Activated CD4-positive, alpha-beta T cell treated with anti-CD3 and anti-CD28 coated beads, Interleukin-2, amount 10 ng/mL, durations not matched to agents 24 days and 14 days (primary cell): ENCODE measurements around the gene BMP8A. TPM values are rescaled to one million over a fixed set of nuclear protein-coding genes. Genes with fewer than 3 reads are reported as not detected.
A peak's percentile ranks its signal among the peaks of the same experiment; 100 is the strongest.
"Not testable (repeated sequence)": the region's sequence is repeated elsewhere in the genome, so short reads cannot be mapped to it uniquely, and the experiment has no call there.

Experiments
- DNase-seq: peaks from one replicate; pipeline ENCODE4 v3.0.0; 2022
- H3K27ac Mint-ChIP-seq: one replicate; pipeline ENCODE4 v1.8.0; 2022; ENCODE audit warnings: mild to moderate bottlenecking, mixed read lengths
- H3K27me3 Mint-ChIP-seq: one replicate; pipeline ENCODE4 v1.8.0; 2022; ENCODE audit warnings: mixed read lengths
- H3K36me3 Mint-ChIP-seq: one replicate; pipeline ENCODE4 v1.8.0; 2022; ENCODE audit warnings: low read depth, mild to moderate bottlenecking, mixed read lengths
- H3K4me1 Mint-ChIP-seq: one replicate; pipeline ENCODE4 v1.8.0; 2021; ENCODE audit warnings: mixed read lengths
- H3K4me3 Mint-ChIP-seq: one replicate; pipeline ENCODE4 v1.8.0; 2022; ENCODE audit warnings: mild to moderate bottlenecking, moderate library complexity, mixed read lengths
- H3K9me3 Mint-ChIP-seq: one replicate; pipeline ENCODE4 v1.8.0; 2021; ENCODE audit warnings: mixed read lengths
- intact Hi-C: fragments of 100-400 bp; cut with micrococcal nuclease; formaldehyde crosslinking; loops from one replicate; pipeline ENCODE4 v1.15.1; 2023
- total RNA-seq: library from RNA; stranded (reverse); gene quantifications from 2 replicates; pipeline ENCODE4 v1.2.3, GENCODE V29; 2022

Gene BMP8A
- total RNA-seq, 1 donor from 2014 or later = not detected

- intact Hi-C loops = no loop called here
- peaks cover 20% of the 10 kb centered on the region for H3K36me3 Mint-ChIP-seq
Observed at GRCh38 chr1:39489567-39490239, 1.7 kb upstream of the BMP8A start.

GRCh38 chr1:39490596-39491145 is 765 bp upstream of the BMP8A start:
- peaks cover 11% of the 10 kb centered on the region for H3K36me3 Mint-ChIP-seq
- no peaks in the 10 kb centered on the region for H3K9me3 Mint-ChIP-seq
- intact Hi-C loops = no loop called here
- H3K27ac Mint-ChIP-seq = no peak overlapping the region
- H3K4me1 Mint-ChIP-seq = peaks cover 3% of the 10 kb centered on the region
- DNase-seq = peak; percentile 72
- peaks cover 31% of the 10 kb centered on the region for H3K27me3 Mint-ChIP-seq
- peak overlapping the region; percentile 55 for H3K4me3 Mint-ChIP-seq

More at GRCh38 chr1:39489567-39490239, 1.7 kb upstream of the BMP8A start:
- Mint-ChIP-seq H3K4me3 (no peak overlapping the region), H3K4me1 (peaks cover 3% of the 10 kb centered on the region), H3K9me3 (no peaks in the 10 kb centered on the region), H3K27ac (no peak overlapping the region), H3K27me3 (peaks cover 31% of the 10 kb centered on the region)
- DNase-seq = no peak

- H3K36me3 Mint-ChIP-seq, H3K4me1 Mint-ChIP-seq, DNase-seq, intact Hi-C loops, H3K9me3 Mint-ChIP-seq, H3K27ac Mint-ChIP-seq: not testable (repeated sequence)
- H3K27me3 Mint-ChIP-seq = peaks cover 33% of the 10 kb centered on the region
- peak overlapping the region; percentile 66 for H3K4me3 Mint-ChIP-seq
Observed at GRCh38 chr1:39492118-39493042, 944 bp downstream of the BMP8A start.

GRCh38 chr1:39493043-39493810 is 1.8 kb downstream of the BMP8A start:
- H3K36me3 Mint-ChIP-seq, H3K4me1 Mint-ChIP-seq, DNase-seq, H3K9me3 Mint-ChIP-seq, intact Hi-C loops, H3K27ac Mint-ChIP-seq: not testable (repeated sequence)
- Mint-ChIP-seq H3K4me3 (peak overlapping the region; percentile 59), H3K27me3 (peaks cover 35% of the 10 kb centered on the region)

GRCh38 chr1:39494671-39495410 is 3.4 kb downstream of the BMP8A start:
- Mint-ChIP-seq H3K36me3 (no peaks in the 10 kb centered on the region), H3K9me3 (no peaks in the 10 kb centered on the region), H3K4me1 (peaks cover 3% of the 10 kb centered on the region), H3K27me3 (peaks cover 33% of the 10 kb centered on the region), H3K27ac (no peak overlapping the region), H3K4me3 (peak overlapping the region; percentile 17)
- no peak for DNase-seq
- intact Hi-C loops = no loop called here

DNA sequence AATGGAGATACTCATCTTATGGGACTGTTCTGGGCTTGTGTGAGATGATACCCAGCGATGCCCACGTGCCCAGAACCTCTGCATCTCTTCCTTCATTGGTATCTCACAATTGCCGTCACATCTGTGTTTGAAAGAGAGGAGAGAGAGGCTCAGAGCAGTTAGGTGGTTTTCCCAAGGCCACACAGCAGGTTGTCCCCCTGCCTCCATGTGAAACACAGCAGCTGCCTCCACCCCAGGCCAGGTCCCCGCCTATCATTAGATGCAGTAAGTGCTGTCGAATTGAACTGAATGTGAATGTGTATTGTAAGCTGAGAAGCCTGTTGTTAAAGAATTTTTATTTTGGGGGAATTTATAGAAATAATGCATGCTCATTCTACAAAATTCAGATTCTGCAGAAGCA is 5.1 kb downstream of the BMP8A start:
- H3K27ac Mint-ChIP-seq, H3K4me1 Mint-ChIP-seq, intact Hi-C loops, H3K4me3 Mint-ChIP-seq, H3K36me3 Mint-ChIP-seq, DNase-seq, H3K9me3 Mint-ChIP-seq: not testable (repeated sequence)
- H3K27me3 Mint-ChIP-seq = peaks cover 33% of the 10 kb centered on the region

DNA sequence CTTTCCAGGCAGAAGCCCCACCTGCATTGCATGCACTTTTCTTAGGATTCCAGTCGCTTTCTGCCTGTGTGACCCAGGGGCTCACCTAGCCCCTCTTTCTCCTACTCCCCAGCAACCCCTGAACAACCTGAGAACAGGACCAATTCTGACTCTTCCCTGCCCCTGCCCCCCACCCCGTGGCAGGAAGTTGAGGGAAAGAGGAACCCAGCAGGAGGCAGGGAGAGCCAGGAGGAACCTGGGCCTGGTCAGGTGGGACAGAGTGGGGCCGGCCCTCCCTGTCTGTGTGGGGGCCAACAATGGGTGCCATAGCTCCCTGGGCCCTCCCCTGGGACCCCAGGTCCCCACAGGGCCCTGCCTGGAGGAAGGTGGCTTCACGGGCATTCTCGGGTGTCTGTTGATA is 6.1 kb downstream of the BMP8A start:
- Mint-ChIP-seq H3K27me3 (peaks cover 30% of the 10 kb centered on the region), H3K36me3 (no peaks in the 10 kb centered on the region), H3K27ac (no peak overlapping the region), H3K9me3 (no peaks in the 10 kb centered on the region), H3K4me1 (peaks cover 3% of the 10 kb centered on the region), H3K4me3 (no peak overlapping the region)
- intact Hi-C loops = no loop called here
- no peak for DNase-seq

DNA sequence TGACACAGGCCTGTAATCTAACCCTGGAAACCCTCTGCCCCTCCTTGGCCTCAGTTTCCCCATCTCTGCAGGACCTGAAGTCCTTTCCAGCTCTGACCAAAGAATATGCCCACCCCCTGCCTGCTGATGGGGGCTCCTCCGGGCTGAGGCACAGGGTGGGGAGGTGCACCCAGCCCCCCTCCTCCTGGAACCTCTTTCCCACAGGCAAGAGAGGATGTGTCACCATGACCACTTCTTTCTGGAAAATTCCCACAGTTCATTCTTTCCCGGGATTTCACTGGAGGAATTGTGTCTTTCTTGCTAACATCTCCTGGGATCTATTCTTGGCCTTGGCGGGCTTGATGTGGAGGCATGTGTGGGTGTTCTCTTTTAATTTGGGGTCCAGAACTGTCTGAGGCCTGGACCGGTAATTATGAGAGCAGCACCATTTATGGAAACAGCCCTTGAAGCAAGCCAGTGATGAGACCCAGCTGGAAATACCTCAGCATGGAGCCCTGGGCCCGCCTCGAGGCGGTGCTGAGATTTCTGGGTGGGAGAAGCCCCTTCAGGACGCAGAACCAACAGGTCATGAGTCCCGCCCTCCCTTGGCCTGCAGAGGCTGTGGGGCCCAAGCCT is 6.8 kb downstream of the BMP8A start:
- H3K4me1 Mint-ChIP-seq, DNase-seq, intact Hi-C loops, H3K4me3 Mint-ChIP-seq, H3K27ac Mint-ChIP-seq, H3K36me3 Mint-ChIP-seq, H3K9me3 Mint-ChIP-seq: not testable (repeated sequence)
- peaks cover 23% of the 10 kb centered on the region for H3K27me3 Mint-ChIP-seq

- H3K36me3 Mint-ChIP-seq, H3K4me3 Mint-ChIP-seq, intact Hi-C loops, DNase-seq, H3K4me1 Mint-ChIP-seq, H3K27ac Mint-ChIP-seq, H3K9me3 Mint-ChIP-seq: not testable (repeated sequence)
- peaks cover 19% of the 10 kb centered on the region for H3K27me3 Mint-ChIP-seq
Observed at GRCh38 chr1:39498821-39499220, 7.4 kb downstream of the BMP8A start.

- Mint-ChIP-seq H3K27ac (no peak overlapping the region), H3K9me3 (no peaks in the 10 kb centered on the region), H3K27me3 (peaks cover 11% of the 10 kb centered on the region), H3K4me3 (no peak overlapping the region), H3K4me1 (no peaks in the 10 kb centered on the region), H3K36me3 (no peaks in the 10 kb centered on the region)
- intact Hi-C loops = no loop called here
- DNase-seq = no peak
Observed at GRCh38 chr1:39499668-39500067, 8.2 kb downstream of the BMP8A start.

DNA sequence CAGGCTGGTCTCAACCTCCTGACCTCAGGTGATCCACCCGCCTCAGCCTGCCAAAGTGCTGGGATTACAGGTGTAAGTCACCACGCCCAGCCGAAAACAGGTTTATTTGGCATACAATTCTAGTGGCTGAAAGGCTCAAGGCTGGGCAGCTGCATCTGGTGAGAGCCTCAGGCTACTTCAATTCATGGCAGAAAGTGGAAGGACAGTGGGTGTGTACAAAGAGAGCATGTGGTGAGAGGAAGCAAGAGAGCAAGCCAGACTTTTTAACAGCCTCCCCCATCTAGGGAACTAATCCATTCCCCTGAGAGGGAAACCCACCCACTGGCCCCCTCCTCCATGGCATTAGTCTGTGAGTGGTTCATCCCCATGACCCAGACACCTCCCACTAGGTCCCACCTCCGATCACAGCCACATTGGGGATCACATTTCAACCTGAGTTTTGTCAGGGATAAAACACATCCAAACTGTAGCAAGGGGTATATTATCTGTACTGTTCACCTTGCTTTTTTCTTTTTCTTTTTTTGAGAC is 9.5 kb downstream of the BMP8A start:
- Mint-ChIP-seq H3K27ac (no peak overlapping the region), H3K9me3 (no peaks in the 10 kb centered on the region), H3K4me3 (no peak overlapping the region), H3K36me3 (no peaks in the 10 kb centered on the region), H3K27me3 (peaks cover 11% of the 10 kb centered on the region), H3K4me1 (no peaks in the 10 kb centered on the region)
- DNase-seq = no peak
- intact Hi-C loops = no loop called here

- no peaks in the 10 kb centered on the region for H3K9me3 Mint-ChIP-seq
- no peaks in the 10 kb centered on the region for H3K4me1 Mint-ChIP-seq
- no peak overlapping the region for H3K4me3 Mint-ChIP-seq
- no peaks in the 10 kb centered on the region for H3K36me3 Mint-ChIP-seq
- H3K27ac Mint-ChIP-seq = no peak overlapping the region
- H3K27me3 Mint-ChIP-seq = peaks cover 10% of the 10 kb centered on the region
- no peak for DNase-seq
- intact Hi-C loops = no loop called here
Observed at GRCh38 chr1:39501666-39502065, 10.2 kb downstream of the BMP8A start.
